Activated CD4-positive, alpha-beta T cell treated with anti-CD3 and anti-CD28 coated beads for 36 hours (primary cell): ENCODE results near the gene GDNF. TPM values are rescaled to one million over a fixed set of nuclear protein-coding genes. Genes with fewer than 3 reads are reported as not detected.
"Not testable (repeated sequence)": the region's sequence is repeated elsewhere in the genome, so short reads cannot be mapped to it uniquely, and the experiment has no call there.

Source experiments
- ATAC-seq: fragments of 200-7000 bp; cut with Tn5 transposase; one replicate; pipeline ENCODE4 v1.10.0; 2021; ENCODE audit warnings: mild to moderate bottlenecking, moderate library complexity
- CTCF ChIA-PET: fragments of 350-600 bp; sonication (Branson Sonifier 250); formaldehyde crosslinking; loops from one replicate; lab custom pipeline; 2021; ENCODE audit warnings: antibody characterized with exemption; lab: Charles Lee
- POLR2A ChIA-PET: fragments of 350-600 bp; sonication (Branson Sonifier 250); formaldehyde crosslinking; loops from one replicate; lab custom pipeline; 2021; ENCODE audit warnings: antibody characterized with exemption, inconsistent platforms; lab: Charles Lee
- DNase-seq: peaks from one replicate; pipeline ENCODE4 v3.0.0-alpha.2; 2020
- H3K27ac Mint-ChIP-seq: one replicate; pipeline ENCODE4 v1.8.0; 2021; ENCODE audit warnings: mixed read lengths
- H3K27me3 Mint-ChIP-seq: one replicate; pipeline ENCODE4 v1.8.0; 2021; ENCODE audit warnings: mixed read lengths
- H3K36me3 Mint-ChIP-seq: one replicate; pipeline ENCODE4 v1.8.0; 2021; ENCODE audit warnings: low read depth, mixed read lengths
- H3K4me1 Mint-ChIP-seq: one replicate; pipeline ENCODE4 v1.8.0; 2021; ENCODE audit warnings: mixed read lengths
- H3K4me3 Mint-ChIP-seq: one replicate; pipeline ENCODE4 v1.8.0; 2021; ENCODE audit warnings: mild to moderate bottlenecking, moderate library complexity, mixed read lengths
- H3K9me3 Mint-ChIP-seq: one replicate; pipeline ENCODE4 v1.8.0; 2021; ENCODE audit warnings: low read depth, mixed read lengths
- intact Hi-C, 2 experiments: fragments of 100-400 bp; cut with DNase I in 1 of 2; cut with micrococcal nuclease in 1 of 2; formaldehyde crosslinking; loops; one replicate each; pipeline versions ENCODE4 v1.14.2 to v1.15.1; 2022 to 2024; cut with DNase I, micrococcal nuclease
- total RNA-seq, 2 experiments: library from RNA; stranded (reverse); gene quantifications; one replicate each; pipeline ENCODE4 v1.2.3, GENCODE V29; 2021

GDNF gene
- total RNA-seq, 2 experiments from 2014 or later: not detected

- CTCF ChIA-PET: no interaction called here
- Mint-ChIP-seq H3K27me3 (peaks cover 5% of the 10 kb centered on the region), H3K27ac (no peak overlapping the region), H3K4me1 (no peaks in the 10 kb centered on the region), H3K9me3 (peaks cover 6% of the 10 kb centered on the region), H3K4me3 (no peak overlapping the region), H3K36me3 (no peaks in the 10 kb centered on the region)
- POLR2A ChIA-PET: no interaction called here
- intact Hi-C loops: no loop called here
- no peak for DNase-seq
- no peak for ATAC-seq
Measured at GRCh38 chr5:37799865-37800421, 39.9 kb downstream of the GDNF start.

- CTCF ChIA-PET: interaction anchor here (1.0 kb wide), 1 partner anchor 19 kb away, joined by 4 read pairs; no protein-coding TSS in a partner anchor
- H3K27ac Mint-ChIP-seq, H3K27me3 Mint-ChIP-seq, POLR2A ChIA-PET, DNase-seq, ATAC-seq, H3K4me3 Mint-ChIP-seq, H3K4me1 Mint-ChIP-seq, intact Hi-C loops, H3K36me3 Mint-ChIP-seq: not testable (repeated sequence)
- peaks cover 11% of the 10 kb centered on the region for H3K9me3 Mint-ChIP-seq
Measured at GRCh38 chr5:37796435-37796834, 43.4 kb downstream of the GDNF start.

GRCh38 chr5:37795292-37795691, 44.5 kb downstream of the GDNF start:
- intact Hi-C loops, H3K36me3 Mint-ChIP-seq, DNase-seq, POLR2A ChIA-PET, H3K4me3 Mint-ChIP-seq, H3K4me1 Mint-ChIP-seq, ATAC-seq, H3K27ac Mint-ChIP-seq, H3K27me3 Mint-ChIP-seq: not testable (repeated sequence)
- CTCF ChIA-PET: interaction anchor here (1.0 kb wide), 1 partner anchor 18 kb away, joined by 4 read pairs; no protein-coding TSS in a partner anchor
- H3K9me3 Mint-ChIP-seq: peaks cover 11% of the 10 kb centered on the region

- intact Hi-C loops: no loop called here
- ATAC-seq (no peak), DNase-seq (no peak)
- Mint-ChIP-seq H3K27ac (no peak overlapping the region), H3K4me1 (no peaks in the 10 kb centered on the region), H3K36me3 (no peaks in the 10 kb centered on the region), H3K27me3 (peaks cover 16% of the 10 kb centered on the region), H3K4me3 (no peak overlapping the region), H3K9me3 (peaks cover 11% of the 10 kb centered on the region)
- POLR2A ChIA-PET: no interaction called here
- CTCF ChIA-PET: no interaction called here
Measured at GRCh38 chr5:37792975-37793631, 46.7 kb downstream of the GDNF start.

- DNase-seq (no peak), ATAC-seq (no peak)
- Mint-ChIP-seq H3K36me3 (no peaks in the 10 kb centered on the region), H3K4me1 (no peaks in the 10 kb centered on the region), H3K27ac (no peak overlapping the region), H3K4me3 (no peak overlapping the region), H3K27me3 (peaks cover 13% of the 10 kb centered on the region), H3K9me3 (peaks cover 8% of the 10 kb centered on the region)
- intact Hi-C loops: no loop called here
- POLR2A ChIA-PET: no interaction called here
- CTCF ChIA-PET: no interaction called here
Measured at GRCh38 chr5:37791321-37791720, 48.5 kb downstream of the GDNF start.

GRCh38 chr5:37789991-37790390, 49.9 kb downstream of the GDNF start:
- POLR2A ChIA-PET: no interaction called here
- intact Hi-C loops: no loop called here
- CTCF ChIA-PET: interaction anchor here (1.0 kb wide), 1 partner anchor 377 kb away, joined by 3 read pairs; no protein-coding TSS in a partner anchor
- Mint-ChIP-seq H3K4me3 (no peak overlapping the region), H3K27me3 (peaks cover 15% of the 10 kb centered on the region), H3K36me3 (no peaks in the 10 kb centered on the region), H3K27ac (no peak overlapping the region), H3K4me1 (no peaks in the 10 kb centered on the region), H3K9me3 (peaks cover 6% of the 10 kb centered on the region)
- no peak for DNase-seq
- no peak for ATAC-seq

GRCh38 chr5:37787742-37788141, 52.1 kb downstream of the GDNF start:
- no peaks in the 10 kb centered on the region for H3K36me3 Mint-ChIP-seq
- CTCF ChIA-PET: no interaction called here
- no peak for ATAC-seq
- intact Hi-C loops: no loop called here
- POLR2A ChIA-PET: no interaction called here
- peaks cover 2% of the 10 kb centered on the region for H3K9me3 Mint-ChIP-seq
- peaks cover 10% of the 10 kb centered on the region for H3K27me3 Mint-ChIP-seq
- no peak overlapping the region for H3K27ac Mint-ChIP-seq
- H3K4me3 Mint-ChIP-seq: no peak overlapping the region
- DNase-seq: no peak
- H3K4me1 Mint-ChIP-seq: no peaks in the 10 kb centered on the region

GRCh38 chr5:37786862-37787519, 52.9 kb downstream of the GDNF start:
- DNase-seq (no peak), ATAC-seq (no peak)
- ChIA-PET POLR2A (no interaction called here), CTCF (no interaction called here)
- no peaks in the 10 kb centered on the region for H3K36me3 Mint-ChIP-seq
- no peak overlapping the region for H3K27ac Mint-ChIP-seq
- H3K4me3 Mint-ChIP-seq: no peak overlapping the region
- H3K4me1 Mint-ChIP-seq: no peaks in the 10 kb centered on the region
- H3K27me3 Mint-ChIP-seq: peaks cover 10% of the 10 kb centered on the region
- intact Hi-C loops: no loop called here
- H3K9me3 Mint-ChIP-seq: peaks cover 2% of the 10 kb centered on the region

GRCh38 chr5:37786416-37786815, 53.4 kb downstream of the GDNF start:
- ChIA-PET CTCF (no interaction called here), POLR2A (no interaction called here)
- Mint-ChIP-seq H3K36me3 (no peaks in the 10 kb centered on the region), H3K4me1 (no peaks in the 10 kb centered on the region), H3K4me3 (no peak overlapping the region), H3K9me3 (peaks cover 2% of the 10 kb centered on the region), H3K27me3 (peaks cover 10% of the 10 kb centered on the region), H3K27ac (no peak overlapping the region)
- DNase-seq (no peak), ATAC-seq (no peak)
- intact Hi-C loops: no loop called here

GRCh38 chr5:37781409-37781808, 58.4 kb downstream of the GDNF start:
- ATAC-seq, DNase-seq, CTCF ChIA-PET, H3K9me3 Mint-ChIP-seq, H3K36me3 Mint-ChIP-seq, H3K27me3 Mint-ChIP-seq, H3K4me1 Mint-ChIP-seq, H3K4me3 Mint-ChIP-seq, intact Hi-C loops, H3K27ac Mint-ChIP-seq, POLR2A ChIA-PET: not testable (repeated sequence)

- H3K9me3 Mint-ChIP-seq: peaks cover 4% of the 10 kb centered on the region
- H3K27me3 Mint-ChIP-seq: no peaks in the 10 kb centered on the region
- no peak overlapping the region for H3K27ac Mint-ChIP-seq
- no peaks in the 10 kb centered on the region for H3K4me1 Mint-ChIP-seq
- peaks cover 3% of the 10 kb centered on the region for H3K36me3 Mint-ChIP-seq
- ATAC-seq (no peak), DNase-seq (no peak)
- CTCF ChIA-PET: interaction anchor here (0.6 kb wide), 1 partner anchor 18 kb away, joined by 4 read pairs; no protein-coding TSS in a partner anchor
- POLR2A ChIA-PET: no interaction called here
- intact Hi-C loops: no loop called here
- no peak overlapping the region for H3K4me3 Mint-ChIP-seq
Measured at GRCh38 chr5:37777432-37778130, 62.3 kb downstream of the GDNF start.
